ENCODE data around the gene CDH4.

CDH4 gene

DNA sequence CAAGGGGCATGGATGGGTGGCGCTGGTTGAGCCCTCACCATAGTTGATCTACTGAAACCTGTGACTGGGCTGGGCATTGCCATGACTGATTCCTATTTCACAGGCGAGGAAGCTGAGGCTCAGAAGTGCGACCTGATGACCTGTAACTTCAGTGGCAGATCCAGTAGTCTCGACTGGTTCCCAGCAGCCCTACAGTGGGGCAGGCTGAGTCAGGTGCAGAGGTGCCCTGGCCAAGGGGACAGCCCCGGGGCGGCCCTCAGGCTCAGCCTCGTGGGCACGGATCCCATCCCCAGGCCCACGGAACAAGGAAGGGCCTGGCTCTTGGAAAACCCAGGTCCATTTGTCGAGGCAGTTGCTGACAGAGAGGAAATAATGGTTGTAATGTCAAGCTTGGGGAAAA lies 283.0 kb downstream of the CDH4 start:
- intact Hi-C loops (cut with micrococcal nuclease), result no loop called here
- H3K36me3 Mint-ChIP-seq (ENCODE audit: low read depth), result no peaks in the 10 kb centered on the region
- H3K27ac Mint-ChIP-seq, result no peak overlapping the region
- H3K27me3 Mint-ChIP-seq, result no peaks in the 10 kb centered on the region
- H3K4me3 Mint-ChIP-seq, result no peak overlapping the region
- no peaks in the 10 kb centered on the region for H3K9me3 Mint-ChIP-seq
- H3K4me1 Mint-ChIP-seq (ENCODE audit: low read depth), result no peaks in the 10 kb centered on the region

GRCh38 chr20:61535536-61535935 lies 283.5 kb downstream of the CDH4 start:
- Mint-ChIP-seq H3K9me3 (no peaks in the 10 kb centered on the region), H3K36me3 (ENCODE audit: low read depth) (no peaks in the 10 kb centered on the region), H3K27ac (no peak overlapping the region), H3K27me3 (no peaks in the 10 kb centered on the region), H3K4me1 (ENCODE audit: low read depth) (no peaks in the 10 kb centered on the region), H3K4me3 (no peak overlapping the region)
- intact Hi-C loops (cut with micrococcal nuclease), result no loop called here

DNA sequence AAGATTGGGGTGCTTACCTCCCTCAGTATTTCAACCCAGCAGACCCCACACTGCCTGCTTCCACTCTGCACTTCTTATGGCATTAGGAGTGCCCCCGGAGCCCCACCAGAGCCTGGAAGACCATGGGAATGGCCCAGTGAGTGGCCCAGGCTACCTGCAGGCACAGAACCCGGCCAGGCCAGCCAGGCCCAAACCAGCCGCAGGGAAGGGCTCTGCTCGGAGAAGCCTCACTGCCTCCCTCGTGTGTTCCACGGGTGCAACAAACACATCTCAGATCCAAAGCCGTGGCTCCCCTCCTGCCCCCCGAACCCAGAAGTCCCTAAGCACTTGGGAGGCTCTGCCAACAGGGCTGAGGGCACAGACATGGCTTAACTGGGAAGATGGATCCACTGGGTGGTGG lies 283.9 kb downstream of the CDH4 start:
- Mint-ChIP-seq H3K4me1 (ENCODE audit: low read depth) (no peaks in the 10 kb centered on the region), H3K4me3 (no peak overlapping the region), H3K27ac (no peak overlapping the region), H3K27me3 (no peaks in the 10 kb centered on the region), H3K9me3 (no peaks in the 10 kb centered on the region), H3K36me3 (ENCODE audit: low read depth) (no peaks in the 10 kb centered on the region)
- intact Hi-C loops (cut with micrococcal nuclease), result no loop called here

GRCh38 chr20:61536671-61537070 lies 284.6 kb downstream of the CDH4 start:
- Mint-ChIP-seq H3K4me1 (ENCODE audit: low read depth) (no peaks in the 10 kb centered on the region), H3K27ac (no peak overlapping the region), H3K36me3 (ENCODE audit: low read depth) (no peaks in the 10 kb centered on the region), H3K4me3 (no peak overlapping the region), H3K9me3 (no peaks in the 10 kb centered on the region), H3K27me3 (no peaks in the 10 kb centered on the region)
- intact Hi-C loops (cut with micrococcal nuclease), result no loop called here

DNA sequence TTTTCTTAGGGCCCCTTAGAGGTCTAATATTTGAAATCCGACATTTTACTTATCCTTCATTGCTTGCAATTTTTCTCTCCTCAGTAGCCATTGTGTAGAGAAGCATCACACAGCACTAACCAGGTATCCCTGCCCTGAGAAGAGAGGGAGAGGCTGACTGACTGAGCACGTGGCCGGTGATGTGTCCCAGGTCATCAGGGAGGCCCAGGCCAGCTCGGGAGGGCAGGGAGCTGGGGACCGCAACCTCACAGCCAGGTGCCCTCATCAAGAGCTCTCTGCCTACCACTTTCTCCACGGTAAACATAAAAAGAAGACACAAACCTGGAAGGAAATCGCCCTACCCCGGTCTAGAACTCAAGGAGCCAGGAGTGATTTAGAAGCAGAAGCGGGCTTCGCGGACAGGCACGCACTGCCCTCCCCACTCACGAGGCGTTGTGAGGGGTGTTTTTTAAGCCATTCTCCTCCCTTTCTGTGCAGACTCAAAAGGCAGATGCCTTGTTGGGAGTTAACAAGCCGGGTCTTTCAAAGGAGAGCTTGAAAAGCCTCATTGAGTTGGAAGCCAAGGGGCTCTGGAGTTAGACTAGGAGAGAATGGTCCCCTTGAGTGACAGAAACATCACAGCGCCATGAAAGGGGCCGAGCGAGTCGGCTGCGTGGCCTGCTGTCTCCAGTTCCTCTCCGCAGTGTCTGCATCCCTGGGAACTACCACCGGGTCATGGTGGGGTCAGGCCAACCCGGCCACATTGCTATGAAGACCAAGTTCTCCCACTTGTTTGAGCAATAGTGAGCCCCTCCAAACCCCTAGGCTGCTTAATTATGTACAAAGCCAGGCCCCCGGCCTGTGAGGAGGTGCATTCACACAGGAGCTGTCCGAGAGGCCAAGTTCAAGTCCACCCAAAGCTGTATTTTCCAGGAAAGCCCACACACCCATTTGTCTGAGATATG lies 285.4 kb downstream of the CDH4 start:
- no peaks in the 10 kb centered on the region for H3K36me3 Mint-ChIP-seq (ENCODE audit: low read depth)
- H3K4me1 Mint-ChIP-seq (ENCODE audit: low read depth), result no peaks in the 10 kb centered on the region
- no peak overlapping the region for H3K27ac Mint-ChIP-seq
- no peaks in the 10 kb centered on the region for H3K9me3 Mint-ChIP-seq
- intact Hi-C loops (cut with micrococcal nuclease), result no loop called here
- H3K27me3 Mint-ChIP-seq, result no peaks in the 10 kb centered on the region
- H3K4me3 Mint-ChIP-seq, result no peak overlapping the region

- no peak overlapping the region for H3K4me3 Mint-ChIP-seq
- H3K27ac Mint-ChIP-seq, result no peak overlapping the region
- no peaks in the 10 kb centered on the region for H3K4me1 Mint-ChIP-seq (ENCODE audit: low read depth)
- no peaks in the 10 kb centered on the region for H3K27me3 Mint-ChIP-seq
- intact Hi-C loops (cut with micrococcal nuclease), result no loop called here
- H3K9me3 Mint-ChIP-seq, result no peaks in the 10 kb centered on the region
- no peaks in the 10 kb centered on the region for H3K36me3 Mint-ChIP-seq (ENCODE audit: low read depth)
Measured at GRCh38 chr20:61538183-61538942, 286.3 kb downstream of the CDH4 start.

DNA sequence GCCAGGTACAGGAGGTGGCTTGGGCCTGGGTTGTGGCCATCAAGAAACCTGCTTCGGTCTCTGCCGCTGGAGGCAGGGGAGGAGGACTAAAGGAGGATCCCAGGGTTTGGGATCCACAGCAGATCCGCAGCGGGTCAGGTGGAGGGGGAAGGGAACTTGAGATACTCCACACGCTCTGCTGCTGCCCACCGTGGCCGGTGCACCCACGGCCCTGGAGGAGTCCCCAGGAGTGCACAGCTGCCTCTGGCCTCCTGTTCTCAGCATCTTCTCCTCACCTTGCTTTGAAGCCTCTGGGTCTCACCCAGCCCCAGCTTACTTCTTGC lies 286.8 kb downstream of the CDH4 start:
- no peak overlapping the region for H3K4me3 Mint-ChIP-seq
- no peaks in the 10 kb centered on the region for H3K36me3 Mint-ChIP-seq (ENCODE audit: low read depth)
- no peak overlapping the region for H3K27ac Mint-ChIP-seq
- intact Hi-C loops (cut with micrococcal nuclease), result no loop called here
- no peaks in the 10 kb centered on the region for H3K4me1 Mint-ChIP-seq (ENCODE audit: low read depth)
- H3K9me3 Mint-ChIP-seq, result no peaks in the 10 kb centered on the region
- no peaks in the 10 kb centered on the region for H3K27me3 Mint-ChIP-seq

DNA sequence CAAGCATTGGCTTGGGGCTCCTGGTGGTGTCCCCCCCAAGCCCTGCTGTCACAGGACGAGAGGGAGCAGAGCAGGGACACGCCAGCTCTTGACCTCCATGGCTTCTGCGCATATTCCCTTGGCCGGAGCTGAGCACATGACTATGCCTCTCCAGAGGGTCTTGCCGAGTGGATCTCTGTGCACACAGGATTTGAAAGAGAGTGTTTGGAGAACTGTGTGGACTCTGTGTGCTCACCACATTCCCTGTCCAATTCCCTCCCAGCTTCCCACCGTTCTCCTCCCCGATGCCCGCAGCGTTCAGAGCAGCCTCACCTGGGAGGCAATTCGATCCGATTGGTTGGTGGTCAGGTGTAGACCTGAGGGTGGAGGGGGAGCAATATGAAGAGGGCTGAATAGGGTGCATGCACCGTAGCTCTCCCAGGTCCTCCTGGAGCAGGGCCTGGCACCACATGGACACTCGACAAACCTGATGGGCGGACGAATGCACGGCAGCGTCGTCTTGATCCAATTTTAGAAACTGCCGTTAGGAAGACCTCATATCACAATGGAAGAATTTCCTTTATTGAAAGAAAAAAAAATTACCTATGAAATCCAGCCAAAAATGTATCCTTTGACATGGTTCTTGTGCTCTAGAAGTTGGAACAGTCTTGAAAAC lies 287.8 kb downstream of the CDH4 start:
- Mint-ChIP-seq H3K36me3 (ENCODE audit: low read depth) (no peaks in the 10 kb centered on the region), H3K27ac (no peak overlapping the region), H3K4me3 (no peak overlapping the region), H3K9me3 (no peaks in the 10 kb centered on the region), H3K27me3 (no peaks in the 10 kb centered on the region), H3K4me1 (ENCODE audit: low read depth) (no peaks in the 10 kb centered on the region)
- intact Hi-C loops (cut with micrococcal nuclease), result no loop called here

- Mint-ChIP-seq H3K4me1 (ENCODE audit: low read depth) (no peaks in the 10 kb centered on the region), H3K9me3 (peaks cover 8% of the 10 kb centered on the region), H3K27ac (no peak overlapping the region), H3K27me3 (no peaks in the 10 kb centered on the region), H3K4me3 (no peak overlapping the region), H3K36me3 (ENCODE audit: low read depth) (no peaks in the 10 kb centered on the region)
- intact Hi-C loops (cut with micrococcal nuclease), result no loop called here
Measured at GRCh38 chr20:61541537-61541936, 289.5 kb downstream of the CDH4 start.

DNA sequence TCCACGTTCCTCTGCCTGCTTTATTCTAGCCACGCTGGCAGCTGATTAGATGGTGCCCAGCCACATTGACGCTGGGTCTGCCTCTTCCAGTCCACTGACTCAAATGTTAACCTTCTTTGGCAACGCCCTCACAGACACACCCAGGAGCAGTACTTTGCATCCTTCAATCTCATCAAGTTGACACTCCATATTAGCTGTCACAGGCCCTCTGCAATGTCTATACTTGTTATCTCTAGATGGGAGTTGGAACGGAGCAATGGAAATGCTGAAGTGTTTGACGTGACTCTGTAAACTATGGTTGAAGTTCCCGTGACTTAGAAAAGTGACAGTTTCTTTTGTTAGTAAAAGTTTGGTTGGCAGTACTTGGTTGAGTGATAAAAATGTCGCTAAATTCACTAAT lies 291.0 kb downstream of the CDH4 start:
- H3K4me3 Mint-ChIP-seq, result no peak overlapping the region
- H3K27ac Mint-ChIP-seq, result no peak overlapping the region
- H3K9me3 Mint-ChIP-seq, result peaks cover 8% of the 10 kb centered on the region
- intact Hi-C loops (cut with micrococcal nuclease), result no loop called here
- H3K36me3 Mint-ChIP-seq (ENCODE audit: low read depth), result no peaks in the 10 kb centered on the region
- H3K4me1 Mint-ChIP-seq (ENCODE audit: low read depth), result no peaks in the 10 kb centered on the region
- no peaks in the 10 kb centered on the region for H3K27me3 Mint-ChIP-seq

GRCh38 chr20:61543931-61544745 lies 292.1 kb downstream of the CDH4 start:
- Mint-ChIP-seq H3K4me3 (no peak overlapping the region), H3K9me3 (peaks cover 8% of the 10 kb centered on the region), H3K27ac (no peak overlapping the region), H3K27me3 (no peaks in the 10 kb centered on the region), H3K36me3 (ENCODE audit: low read depth) (no peaks in the 10 kb centered on the region), H3K4me1 (ENCODE audit: low read depth) (no peaks in the 10 kb centered on the region)
- intact Hi-C loops (cut with micrococcal nuclease), result no loop called here

GRCh38 chr20:61544910-61545889 lies 293.1 kb downstream of the CDH4 start:
- Mint-ChIP-seq H3K27ac (no peak overlapping the region), H3K4me1 (ENCODE audit: low read depth) (no peaks in the 10 kb centered on the region), H3K27me3 (no peaks in the 10 kb centered on the region), H3K36me3 (ENCODE audit: low read depth) (no peaks in the 10 kb centered on the region), H3K9me3 (peaks cover 8% of the 10 kb centered on the region), H3K4me3 (no peak overlapping the region)
- intact Hi-C loops (cut with micrococcal nuclease), result no loop called here

DNA sequence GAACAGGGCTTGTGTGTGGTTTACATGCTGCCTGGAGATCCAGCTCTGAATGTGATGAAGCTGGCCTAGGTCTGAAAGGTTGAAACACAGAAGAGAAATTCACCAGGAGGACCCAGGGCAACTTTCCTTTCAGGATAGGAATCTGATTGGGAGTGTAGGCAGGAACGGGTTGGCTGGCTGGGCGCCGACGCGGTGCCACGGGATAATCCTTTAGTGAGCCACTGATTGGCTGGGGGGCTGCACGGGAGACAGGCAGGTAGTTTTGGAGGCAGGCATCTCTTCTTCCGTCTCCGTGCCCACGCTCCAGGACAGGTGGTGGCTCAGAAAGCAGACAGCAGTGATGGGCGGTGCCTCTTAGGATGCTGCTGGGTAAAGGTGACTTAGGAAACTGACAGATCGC lies 294.6 kb downstream of the CDH4 start:
- Mint-ChIP-seq H3K4me1 (ENCODE audit: low read depth) (no peaks in the 10 kb centered on the region), H3K4me3 (no peak overlapping the region), H3K36me3 (ENCODE audit: low read depth) (no peaks in the 10 kb centered on the region), H3K27me3 (no peaks in the 10 kb centered on the region), H3K9me3 (peaks cover 8% of the 10 kb centered on the region), H3K27ac (no peak overlapping the region)
- intact Hi-C loops (cut with micrococcal nuclease), result no loop called here

All from dendritic cell treated with granulocyte-macrophage colony-stimulating factor and Interleukin-4, amounts not matched to agents 40 ng/mL and 50 ng/mL, for 4 days (primary cell).